Panc1 (cell line): ENCODE measurements around the gene HAUS1. TPM values are rescaled to one million over a fixed set of nuclear protein-coding genes. Genes with fewer than 3 reads are reported as not detected.

Source experiments
- ATAC-seq: fragments of 200-7000 bp; cut with Tn5 transposase; 2 replicates; pipeline ENCODE4 v1.9.1; 2020; ENCODE audit warnings: mild to moderate bottlenecking, moderate library complexity
- BruUV-seq: library from RNA; stranded (reverse); fragments of 400-500 nt; replicated peaks from 2 replicates; lab custom pipeline; 2021; lab: Mats Ljungman, UMichigan
- CTCF ChIA-PET: fragments of 300-600 bp; sonication (Branson Sonifier 250); formaldehyde crosslinking; loops from one replicate; lab custom pipeline; 2022; ENCODE audit warnings: antibody characterized with exemption; lab: Charles Lee
- POLR2A ChIA-PET: fragments of 300-600 bp; sonication (Branson Sonifier 250); formaldehyde crosslinking; loops from one replicate; lab custom pipeline; 2022; ENCODE audit warnings: antibody characterized with exemption; lab: Charles Lee
- DNase-seq: peaks from one replicate; pipeline ENCODE4 v3.0.0-alpha.2; 2010; ENCODE audit warnings: low read depth, low spot score
- H3K27ac ChIP-seq: 2 replicates; pipeline ENCODE4 v1.5.1; 2011; ENCODE audit warnings: mild to moderate bottlenecking, low read length, inconsistent platforms
- H3K27me3 ChIP-seq: fragments of 200-500 bp; sonication (Bioruptor generic); 2 replicates; pipeline ENCODE4 v1.6.0; 2014; ENCODE audit warnings: low read length, inconsistent platforms; ENCODE audit not compliant: control insufficient read depth, insufficient read depth
- H3K36me3 ChIP-seq: fragments of 200-500 bp; sonication (Bioruptor generic); 2 replicates; pipeline ENCODE4 v1.5.1; 2014; ENCODE audit warnings: inconsistent platforms, mild to moderate bottlenecking, low read length, moderate library complexity; ENCODE audit not compliant: control insufficient read depth, insufficient read depth
- H3K4me1 ChIP-seq: 2 replicates; pipeline ENCODE4 v1.5.1; 2011; ENCODE audit warnings: inconsistent platforms, mild to moderate bottlenecking, low read length, moderate library complexity; ENCODE audit not compliant: control insufficient read depth, insufficient read depth
- H3K4me3 ChIP-seq, 2 experiments: 2 replicates each; pipeline ENCODE4 v1.5.1; 2011 to 2012; ENCODE audit warnings: low read depth in 2 of 2, low read length in 2 of 2, mild to moderate bottlenecking in 2 of 2, inconsistent platforms in 1 of 2, moderate library complexity in 1 of 2
- H3K9me3 ChIP-seq: fragments of 200-500 bp; sonication (Bioruptor generic); 2 replicates; pipeline ENCODE4 v1.5.1; 2014; ENCODE audit warnings: low read depth, mild to moderate bottlenecking, inconsistent platforms, low read length, moderate library complexity; ENCODE audit not compliant: control insufficient read depth, insufficient read depth
- POLR2AphosphoS5 ChIP-seq: IDR thresholded peaks from 2 replicates; pipeline ENCODE4 v1.6.1; 2012; ENCODE audit warnings: mild to moderate bottlenecking, low read depth, low read length, moderate library complexity
- REST ChIP-seq, 2 experiments: IDR thresholded peaks; 2 replicates each; pipeline ENCODE4 v1.6.1; 2011 to 2012; ENCODE audit warnings: low read depth in 2 of 2, control low read depth in 1 of 2, low read length in 1 of 2, mild to moderate bottlenecking in 1 of 2, moderate library complexity in 1 of 2; ENCODE audit not compliant: insufficient read depth in 1 of 2
- SIN3A ChIP-seq: IDR thresholded peaks from 2 replicates; pipeline ENCODE4 v1.6.1; 2012; ENCODE audit warnings: low read depth, mild to moderate bottlenecking, low read length, moderate library complexity, borderline replicate concordance; ENCODE audit not compliant: insufficient read depth
- TCF7L2 ChIP-seq: IDR thresholded peaks from 2 replicates; pipeline ENCODE4 v1.6.1; 2011; ENCODE audit warnings: mild to moderate bottlenecking, low read depth, low read length, inconsistent platforms
- in situ Hi-C: cut with HindIII; loops from 2 replicates; pipeline ENCODE4 v1.10.0; 2016; ENCODE audit warnings: low sequenced_read_pairs, low pct_unique_long_range_greater_than_20kb
- intact Hi-C: fragments of 100-400 bp; cut with micrococcal nuclease; formaldehyde crosslinking; loops from one replicate; pipeline ENCODE4 v1.10.0; 2022; ENCODE audit not compliant: unreplicated experiment
- total RNA-seq: library from RNA; stranded (reverse); gene quantifications from one replicate; pipeline ENCODE4 v1.2.1, GENCODE V29; 2021; ENCODE audit not compliant: unreplicated experiment
- TF ChIP-seq, protein P1 (sequence below): fragments of 450-650 bp; IDR thresholded peaks from 2 replicates; pipeline ENCODE4 v1.5.1; 2017; ENCODE audit warnings: mild to moderate bottlenecking

Gene HAUS1
- total RNA-seq, 1 experiment from 2014 or later: 28.4 TPM

DNA sequence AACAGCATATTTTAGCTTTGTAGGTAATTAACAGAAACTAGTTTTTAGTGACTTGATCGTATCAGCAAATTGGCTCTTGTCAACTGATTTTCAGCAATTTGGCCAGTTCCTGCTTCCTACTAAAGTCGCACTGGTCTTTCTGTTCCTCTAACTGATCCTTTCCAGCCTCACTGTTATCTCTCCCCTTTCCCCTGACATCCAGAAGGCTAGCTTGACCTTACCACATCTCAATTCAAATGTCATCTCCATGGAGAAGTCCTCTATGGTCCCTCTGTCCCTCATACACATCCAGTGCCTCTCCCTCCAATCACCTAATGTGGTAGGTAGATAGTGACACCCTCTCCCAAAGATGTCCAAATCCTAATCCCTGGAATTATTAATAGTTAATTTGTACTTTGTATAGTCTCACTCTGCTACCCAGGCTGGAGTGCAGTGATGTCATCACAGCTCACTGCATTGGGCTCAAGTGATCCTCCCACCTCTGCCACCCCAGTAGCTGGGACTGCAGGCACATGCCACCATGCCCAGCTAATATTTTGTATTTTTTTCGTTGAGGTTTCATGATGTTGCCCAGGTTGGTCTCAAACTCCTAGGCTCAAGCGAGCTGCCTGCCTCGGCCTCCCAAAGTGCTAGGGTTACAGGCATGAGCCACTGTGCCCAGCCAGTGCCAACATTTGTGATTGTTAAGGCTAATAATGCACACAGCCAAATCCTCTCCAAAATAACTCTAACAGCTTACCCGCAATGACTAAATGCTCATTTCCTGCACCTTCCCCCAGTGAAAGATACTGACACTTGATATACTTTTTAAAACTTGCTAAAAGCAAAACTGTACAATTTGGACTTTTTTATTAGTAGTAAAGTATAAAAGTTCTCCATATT lies 49.0 kb upstream of the HAUS1 start:
- POLR2A ChIA-PET: no interaction called here
- H3K4me3 ChIP-seq: no peak overlapping the region
- in situ Hi-C loops: no loop called here
- H3K9me3 ChIP-seq: no peaks in the 10 kb centered on the region
- intact Hi-C loops: no loop called here
- CTCF ChIA-PET: no interaction called here
- H3K27me3 ChIP-seq: no peaks in the 10 kb centered on the region
- no peak for DNase-seq
- BruUV-seq: no TSS peak
- TF ChIP-seq TCF7L2: no peak
- TF ChIP-seq, protein P1, sequence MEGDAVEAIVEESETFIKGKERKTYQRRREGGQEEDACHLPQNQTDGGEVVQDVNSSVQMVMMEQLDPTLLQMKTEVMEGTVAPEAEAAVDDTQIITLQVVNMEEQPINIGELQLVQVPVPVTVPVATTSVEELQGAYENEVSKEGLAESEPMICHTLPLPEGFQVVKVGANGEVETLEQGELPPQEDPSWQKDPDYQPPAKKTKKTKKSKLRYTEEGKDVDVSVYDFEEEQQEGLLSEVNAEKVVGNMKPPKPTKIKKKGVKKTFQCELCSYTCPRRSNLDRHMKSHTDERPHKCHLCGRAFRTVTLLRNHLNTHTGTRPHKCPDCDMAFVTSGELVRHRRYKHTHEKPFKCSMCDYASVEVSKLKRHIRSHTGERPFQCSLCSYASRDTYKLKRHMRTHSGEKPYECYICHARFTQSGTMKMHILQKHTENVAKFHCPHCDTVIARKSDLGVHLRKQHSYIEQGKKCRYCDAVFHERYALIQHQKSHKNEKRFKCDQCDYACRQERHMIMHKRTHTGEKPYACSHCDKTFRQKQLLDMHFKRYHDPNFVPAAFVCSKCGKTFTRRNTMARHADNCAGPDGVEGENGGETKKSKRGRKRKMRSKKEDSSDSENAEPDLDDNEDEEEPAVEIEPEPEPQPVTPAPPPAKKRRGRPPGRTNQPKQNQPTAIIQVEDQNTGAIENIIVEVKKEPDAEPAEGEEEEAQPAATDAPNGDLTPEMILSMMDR: no peak
- no peak for TF ChIP-seq SIN3A
- TF ChIP-seq POLR2AphosphoS5: no peak
- TF ChIP-seq REST (IDR thresholded peaks at IDR 0.05; ENCODE audit: insufficient read depth in 1 of 2, low read depth in 2 of 2, low read length in 1 of 2): no peak
- no peak overlapping the region for H3K27ac ChIP-seq
- H3K4me1 ChIP-seq: no peaks in the 10 kb centered on the region
- ATAC-seq: no peak
- no peaks in the 10 kb centered on the region for H3K36me3 ChIP-seq

DNA sequence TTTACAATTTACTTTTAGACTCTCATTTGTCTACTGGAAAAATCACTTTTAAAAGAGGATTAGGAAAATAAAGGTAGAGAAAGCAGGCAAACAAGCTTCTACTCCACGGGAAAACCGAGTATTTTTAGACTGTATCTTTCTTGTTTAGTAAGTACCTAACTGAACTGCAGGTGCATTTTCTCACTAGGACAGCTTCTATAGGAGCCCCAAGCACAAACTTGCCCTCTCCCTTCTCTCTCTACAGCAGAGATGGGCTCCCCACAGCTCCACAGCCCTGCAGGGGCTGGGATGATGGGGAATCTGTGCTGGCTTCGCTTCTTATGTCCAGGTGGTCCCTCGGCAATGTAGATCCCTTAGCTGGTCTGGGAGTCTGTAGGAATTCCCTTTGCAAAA lies 48.4 kb upstream of the HAUS1 start:
- ATAC-seq: no peak

More for the DNA sequence above, 48.4 kb upstream of the HAUS1 start:
- DNase-seq: no peak
- in situ Hi-C loops (no loop called here), intact Hi-C loops (no loop called here)
- BruUV-seq: no TSS peak
- no peaks in the 10 kb centered on the region for H3K36me3 ChIP-seq
- no peak overlapping the region for H3K4me3 ChIP-seq
- no peaks in the 10 kb centered on the region for H3K9me3 ChIP-seq
- no peak for TF ChIP-seq REST (IDR thresholded peaks at IDR 0.05; ENCODE audit: insufficient read depth in 1 of 2, low read depth in 2 of 2, low read length in 1 of 2)
- TF ChIP-seq POLR2AphosphoS5: no peak
- TF ChIP-seq TCF7L2: no peak
- POLR2A ChIA-PET: no interaction called here
- no peaks in the 10 kb centered on the region for H3K4me1 ChIP-seq
- no peaks in the 10 kb centered on the region for H3K27me3 ChIP-seq
- H3K27ac ChIP-seq: no peak overlapping the region
- CTCF ChIA-PET: no interaction called here
